ENCODE measurements around the gene MELK. TPM values are rescaled to one million over a fixed set of nuclear protein-coding genes. Genes with fewer than 3 reads are reported as not detected.

MELK gene
- total RNA-seq, 3 donors from 2014 or later: 0.48 to 0.59 TPM; not detected in 1

DNA sequence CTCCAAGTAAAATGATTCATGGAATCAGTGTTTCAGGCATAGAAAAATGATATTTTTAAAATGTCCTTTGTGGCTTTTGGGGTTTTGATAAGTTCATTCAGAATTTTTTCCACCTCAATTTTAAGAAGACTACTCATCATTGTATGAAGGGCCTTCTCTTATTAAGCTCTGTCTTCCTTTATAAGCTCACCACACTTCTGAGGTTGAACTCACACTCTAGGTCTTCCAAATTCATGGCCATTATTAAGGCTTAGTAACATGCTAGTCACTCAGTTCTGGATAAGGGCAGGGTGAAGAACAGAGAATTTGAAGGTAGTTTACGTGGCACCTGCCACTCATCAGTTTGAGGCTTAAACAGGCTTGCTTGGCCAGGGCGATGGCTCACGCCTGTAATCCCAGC is 4.2 kb downstream of the MELK start:
- TF ChIP-seq POLR2A (IDR thresholded peaks at IDR 0.05): no peak
- Histone ChIP-seq H3K4me3 (no peak overlapping the region), H3K27ac (no peak overlapping the region), H3K9me3 (no peaks in the 10 kb centered on the region), H3K4me1 (no peaks in the 10 kb centered on the region), H3K36me3 (no peaks in the 10 kb centered on the region), H3K27me3 (no peaks in the 10 kb centered on the region)
- DNase-seq (ENCODE audit: low spot score in 2 of 2): no peak
- intact Hi-C loops (cut with DNase I; ENCODE audit: low total_unique reads): no loop called here

DNA sequence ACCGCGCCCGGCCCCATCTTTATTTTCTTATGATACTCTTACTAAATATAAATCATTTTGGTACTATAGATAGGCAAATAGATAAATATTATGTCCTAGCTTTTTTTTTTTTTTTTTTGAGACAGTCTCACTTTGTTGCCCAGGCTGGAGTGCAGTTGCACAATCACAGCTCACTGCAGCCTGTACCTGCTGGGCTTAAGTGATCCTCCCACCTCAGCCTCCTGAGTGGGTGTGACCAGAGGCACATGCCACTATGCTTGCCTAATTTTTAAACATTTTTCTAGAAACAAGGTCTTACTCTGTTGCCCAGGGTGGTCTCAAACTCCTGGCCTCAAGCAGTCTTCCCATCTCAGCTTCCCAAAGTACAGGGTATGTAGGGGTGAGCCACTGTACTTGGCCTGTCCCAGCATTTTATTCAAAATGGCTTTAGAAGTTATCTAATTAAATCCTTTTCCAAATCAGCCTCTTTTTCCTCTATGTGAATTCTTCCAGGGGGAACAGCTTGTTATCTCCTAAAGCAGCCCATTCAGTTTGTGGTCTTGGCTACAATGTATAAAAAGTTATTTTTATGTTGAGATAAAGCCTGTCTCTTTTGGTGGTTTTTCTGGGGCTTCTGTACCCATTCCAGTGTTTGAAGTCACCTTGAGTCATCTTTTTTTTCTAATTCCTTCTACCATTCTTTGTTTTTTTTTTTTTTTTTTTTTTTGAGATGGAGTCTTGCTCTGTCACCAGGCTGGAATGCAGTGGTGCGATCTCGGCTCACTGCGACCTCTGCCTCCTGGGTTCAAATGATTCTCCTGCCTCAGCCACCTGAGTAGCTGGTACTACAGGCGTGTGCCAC is 12.1 kb downstream of the MELK start:
- intact Hi-C loops (cut with DNase I; ENCODE audit: low total_unique reads): no loop called here
- TF ChIP-seq, protein P1, sequence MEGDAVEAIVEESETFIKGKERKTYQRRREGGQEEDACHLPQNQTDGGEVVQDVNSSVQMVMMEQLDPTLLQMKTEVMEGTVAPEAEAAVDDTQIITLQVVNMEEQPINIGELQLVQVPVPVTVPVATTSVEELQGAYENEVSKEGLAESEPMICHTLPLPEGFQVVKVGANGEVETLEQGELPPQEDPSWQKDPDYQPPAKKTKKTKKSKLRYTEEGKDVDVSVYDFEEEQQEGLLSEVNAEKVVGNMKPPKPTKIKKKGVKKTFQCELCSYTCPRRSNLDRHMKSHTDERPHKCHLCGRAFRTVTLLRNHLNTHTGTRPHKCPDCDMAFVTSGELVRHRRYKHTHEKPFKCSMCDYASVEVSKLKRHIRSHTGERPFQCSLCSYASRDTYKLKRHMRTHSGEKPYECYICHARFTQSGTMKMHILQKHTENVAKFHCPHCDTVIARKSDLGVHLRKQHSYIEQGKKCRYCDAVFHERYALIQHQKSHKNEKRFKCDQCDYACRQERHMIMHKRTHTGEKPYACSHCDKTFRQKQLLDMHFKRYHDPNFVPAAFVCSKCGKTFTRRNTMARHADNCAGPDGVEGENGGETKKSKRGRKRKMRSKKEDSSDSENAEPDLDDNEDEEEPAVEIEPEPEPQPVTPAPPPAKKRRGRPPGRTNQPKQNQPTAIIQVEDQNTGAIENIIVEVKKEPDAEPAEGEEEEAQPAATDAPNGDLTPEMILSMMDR (IDR thresholded peaks at IDR 0.05): no peak
- no peak for TF ChIP-seq POLR2A (IDR thresholded peaks at IDR 0.05)
- no peak for TF ChIP-seq POLR2AphosphoS5 (IDR thresholded peaks at IDR 0.05)

DNA sequence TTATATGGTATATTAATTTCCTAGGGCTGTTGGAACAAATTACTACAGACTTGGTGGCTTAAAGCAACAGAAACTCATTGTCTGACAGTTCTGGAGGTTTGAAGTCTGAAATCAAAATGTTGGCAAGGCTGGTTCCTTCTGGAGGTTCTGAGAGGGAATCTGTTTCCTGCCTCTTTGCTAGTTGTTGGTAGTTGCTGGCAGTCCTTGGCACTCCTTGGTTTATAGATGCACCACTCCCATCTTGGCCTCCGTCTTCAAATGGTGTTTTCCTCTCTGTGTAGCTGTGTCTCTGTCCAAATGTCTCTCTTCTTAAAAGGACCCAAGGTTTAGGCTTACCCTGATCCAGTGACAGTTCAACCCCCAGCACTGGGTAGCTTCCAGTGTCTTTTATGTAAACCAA is 17.5 kb downstream of the MELK start:
- Histone ChIP-seq H3K4me1 (no peaks in the 10 kb centered on the region), H3K4me3 (no peak overlapping the region), H3K9me3 (no peaks in the 10 kb centered on the region), H3K27ac (no peak overlapping the region), H3K27me3 (no peaks in the 10 kb centered on the region), H3K36me3 (no peaks in the 10 kb centered on the region)
- no peak for DNase-seq (ENCODE audit: low spot score in 2 of 2)
- intact Hi-C loops (cut with DNase I; ENCODE audit: low total_unique reads): no loop called here
- TF ChIP-seq POLR2A (IDR thresholded peaks at IDR 0.05) (no peak), POLR2AphosphoS5 (IDR thresholded peaks at IDR 0.05) (no peak)
- TF ChIP-seq, protein P1 (IDR thresholded peaks at IDR 0.05): no peak

More for the DNA sequence above, 12.1 kb downstream of the MELK start:
- no peaks in the 10 kb centered on the region for H3K27me3 ChIP-seq
- H3K9me3 ChIP-seq: no peaks in the 10 kb centered on the region
- no peaks in the 10 kb centered on the region for H3K4me1 ChIP-seq
- DNase-seq (ENCODE audit: low spot score in 2 of 2): no peak
- no peaks in the 10 kb centered on the region for H3K36me3 ChIP-seq
- no peak overlapping the region for H3K4me3 ChIP-seq
- H3K27ac ChIP-seq: no peak overlapping the region

DNA sequence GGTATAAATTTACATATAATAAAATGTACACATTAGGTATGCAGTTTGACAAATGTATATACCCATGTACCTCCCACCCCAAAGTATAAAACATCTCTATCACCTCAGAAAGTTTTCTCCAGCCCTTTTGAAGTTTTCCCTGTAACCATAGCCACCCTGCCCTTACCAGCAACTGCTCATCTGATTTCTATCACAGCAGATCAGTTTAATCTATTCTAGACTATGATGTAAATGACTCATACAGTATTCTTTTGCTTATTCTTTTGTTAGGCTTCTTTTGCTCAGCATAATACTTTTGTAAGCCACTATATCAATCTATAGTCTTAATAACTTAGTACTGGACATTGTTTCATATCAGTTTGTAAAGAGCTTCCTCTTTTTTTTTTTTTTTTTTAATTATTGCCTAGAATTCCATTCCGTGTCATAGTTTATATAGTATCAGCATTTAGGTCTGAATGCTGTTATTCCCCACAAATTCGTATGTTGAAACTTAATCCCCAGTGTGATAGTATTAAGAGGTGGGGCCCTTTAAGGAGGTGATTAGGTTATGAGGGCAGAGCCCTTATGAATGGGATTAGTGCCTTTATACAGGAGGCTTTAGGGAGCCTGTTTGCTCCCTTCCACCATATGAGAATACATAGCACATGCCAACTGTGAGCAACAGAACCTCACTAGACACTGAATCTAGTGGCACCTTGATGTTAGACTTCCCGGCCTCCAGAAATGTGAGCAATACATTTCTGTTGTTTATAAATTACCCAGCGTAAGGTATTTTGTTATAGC is 20.3 kb downstream of the MELK start:
- TF ChIP-seq, protein P1 (IDR thresholded peaks at IDR 0.05): no peak
- TF ChIP-seq POLR2A (IDR thresholded peaks at IDR 0.05): no peak
- Histone ChIP-seq H3K36me3 (no peaks in the 10 kb centered on the region), H3K27me3 (no peaks in the 10 kb centered on the region), H3K27ac (no peak overlapping the region), H3K4me3 (no peak overlapping the region), H3K4me1 (no peaks in the 10 kb centered on the region), H3K9me3 (no peaks in the 10 kb centered on the region)
- intact Hi-C loops (cut with DNase I; ENCODE audit: low total_unique reads): no loop called here
- DNase-seq (ENCODE audit: low spot score in 2 of 2): no peak

DNA sequence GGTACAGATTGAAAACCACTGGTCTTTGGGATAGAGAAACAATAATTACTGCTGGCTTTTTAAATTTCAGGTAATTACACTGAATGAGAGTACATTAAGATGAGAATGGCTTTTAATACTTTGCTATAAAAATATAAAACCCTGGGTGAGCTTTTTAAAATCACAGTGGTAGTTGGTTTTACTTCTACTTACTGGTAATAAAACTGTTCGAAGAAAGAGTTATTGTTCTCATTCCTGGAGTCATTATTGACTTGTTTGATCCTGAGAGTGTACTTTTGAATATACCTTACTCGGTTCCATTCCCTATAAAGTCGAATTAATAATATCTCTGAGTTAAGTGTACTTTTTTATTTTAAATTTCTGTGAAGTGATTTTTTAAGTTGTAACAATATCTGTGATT is 21.5 kb downstream of the MELK start:
- TF ChIP-seq, protein P1 (IDR thresholded peaks at IDR 0.05): no peak
- TF ChIP-seq POLR2AphosphoS5 (IDR thresholded peaks at IDR 0.05): no peak
- TF ChIP-seq POLR2A (IDR thresholded peaks at IDR 0.05): no peak
- H3K4me1 ChIP-seq: no peaks in the 10 kb centered on the region
- no peaks in the 10 kb centered on the region for H3K27me3 ChIP-seq
- H3K36me3 ChIP-seq: no peaks in the 10 kb centered on the region
- no peak overlapping the region for H3K27ac ChIP-seq
- intact Hi-C loops (cut with DNase I; ENCODE audit: low total_unique reads): no loop called here
- H3K4me3 ChIP-seq: no peak overlapping the region
- no peaks in the 10 kb centered on the region for H3K9me3 ChIP-seq
- DNase-seq (ENCODE audit: low spot score in 2 of 2): no peak

Data from breast epithelium (tissue), 4 donors.